Measurements from ENCODE around the gene ABCB9.

The ABCB9 gene

DNA sequence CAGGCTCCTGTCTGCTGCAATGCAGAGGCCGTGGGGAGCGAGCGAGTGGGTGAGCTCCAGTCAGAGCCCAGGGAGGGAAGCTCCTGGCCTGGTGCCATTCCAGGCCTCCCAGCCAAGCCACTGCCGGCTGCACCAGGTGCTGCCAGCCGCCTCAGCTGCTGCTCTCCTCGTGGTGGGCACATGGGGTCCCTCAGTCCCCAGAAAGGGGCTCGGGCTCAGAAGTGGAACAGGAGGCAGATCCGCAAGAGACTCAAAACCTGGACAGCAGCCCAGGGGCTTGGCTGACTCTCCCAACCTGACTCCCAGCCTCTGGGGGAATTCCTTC, 2.4 kb downstream of the ABCB9 start:
- no peaks in the 10 kb centered on the region for H3K27me3 Mint-ChIP-seq
- H3K36me3 Mint-ChIP-seq = no peaks in the 10 kb centered on the region
- H3K27ac Mint-ChIP-seq = no peak overlapping the region
- no peaks in the 10 kb centered on the region for H3K9me3 Mint-ChIP-seq
- peaks cover 12% of the 10 kb centered on the region for H3K4me1 Mint-ChIP-seq
- H3K4me3 Mint-ChIP-seq = no peak overlapping the region

DNA sequence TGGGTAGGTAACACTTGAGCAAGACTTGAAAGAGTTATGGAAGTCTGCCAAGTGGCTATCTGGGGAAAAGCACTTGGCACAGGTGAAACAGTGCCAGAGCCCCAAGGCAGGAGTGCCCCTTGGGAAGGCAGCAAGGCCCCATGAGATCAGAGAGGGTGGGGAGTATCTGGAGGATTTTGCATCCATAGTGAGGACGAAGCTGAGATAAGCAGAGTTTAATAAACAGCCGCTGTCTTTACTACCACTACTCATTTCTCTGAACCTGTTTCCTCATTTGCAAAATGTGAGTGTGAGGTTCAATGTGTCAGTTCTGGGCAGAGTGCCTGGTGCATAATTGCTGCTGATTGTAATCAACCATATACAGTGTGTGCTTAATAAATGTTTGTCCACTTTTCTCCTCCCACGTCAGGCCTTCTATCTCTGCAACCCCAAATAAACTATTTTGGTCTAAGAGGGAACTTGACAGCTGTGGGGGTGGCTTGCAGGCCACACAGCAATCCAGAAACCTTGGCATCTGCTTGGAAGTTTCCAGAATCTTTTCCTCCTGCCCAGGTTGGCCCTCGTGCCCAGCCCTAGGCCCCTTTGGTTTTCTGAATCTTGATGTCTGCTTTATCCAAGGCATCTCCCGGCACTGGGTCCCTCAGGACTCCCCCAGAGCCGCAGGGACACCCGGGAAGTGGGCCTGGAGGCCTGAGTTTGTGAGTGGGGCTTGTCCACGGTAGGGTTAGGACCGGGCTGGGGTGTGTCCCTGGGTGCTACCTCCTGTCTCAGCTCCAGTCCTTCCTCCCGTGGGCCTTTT, 4.5 kb downstream of the ABCB9 start:
- Mint-ChIP-seq H3K9me3 (no peaks in the 10 kb centered on the region), H3K27me3 (no peaks in the 10 kb centered on the region), H3K4me3 (no peak overlapping the region), H3K4me1 (peaks cover 9% of the 10 kb centered on the region), H3K27ac (no peak overlapping the region), H3K36me3 (peaks cover 2% of the 10 kb centered on the region)

DNA sequence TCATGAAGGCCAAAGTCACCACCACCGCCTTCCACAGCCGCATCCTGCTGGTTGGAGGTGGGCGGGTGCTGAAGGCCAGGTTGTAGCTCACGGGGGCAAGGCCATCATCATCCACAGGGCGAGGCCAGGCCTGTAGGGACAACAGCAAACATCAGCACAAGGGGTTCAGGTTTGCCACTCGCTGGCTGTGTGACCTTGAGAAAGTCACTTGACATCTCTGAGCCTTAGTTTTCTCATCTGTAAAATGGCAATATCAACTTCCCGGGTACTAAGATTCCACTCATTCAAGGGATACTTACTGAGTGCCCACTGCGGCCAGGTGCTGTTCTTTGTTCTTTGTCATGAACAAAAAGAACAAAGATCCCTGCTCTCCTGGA, 6.1 kb downstream of the ABCB9 start:
- no peaks in the 10 kb centered on the region for H3K27me3 Mint-ChIP-seq
- peaks cover 2% of the 10 kb centered on the region for H3K36me3 Mint-ChIP-seq
- H3K4me3 Mint-ChIP-seq = no peak overlapping the region
- H3K4me1 Mint-ChIP-seq = peaks cover 7% of the 10 kb centered on the region
- H3K9me3 Mint-ChIP-seq = no peaks in the 10 kb centered on the region
- H3K27ac Mint-ChIP-seq = no peak overlapping the region

DNA sequence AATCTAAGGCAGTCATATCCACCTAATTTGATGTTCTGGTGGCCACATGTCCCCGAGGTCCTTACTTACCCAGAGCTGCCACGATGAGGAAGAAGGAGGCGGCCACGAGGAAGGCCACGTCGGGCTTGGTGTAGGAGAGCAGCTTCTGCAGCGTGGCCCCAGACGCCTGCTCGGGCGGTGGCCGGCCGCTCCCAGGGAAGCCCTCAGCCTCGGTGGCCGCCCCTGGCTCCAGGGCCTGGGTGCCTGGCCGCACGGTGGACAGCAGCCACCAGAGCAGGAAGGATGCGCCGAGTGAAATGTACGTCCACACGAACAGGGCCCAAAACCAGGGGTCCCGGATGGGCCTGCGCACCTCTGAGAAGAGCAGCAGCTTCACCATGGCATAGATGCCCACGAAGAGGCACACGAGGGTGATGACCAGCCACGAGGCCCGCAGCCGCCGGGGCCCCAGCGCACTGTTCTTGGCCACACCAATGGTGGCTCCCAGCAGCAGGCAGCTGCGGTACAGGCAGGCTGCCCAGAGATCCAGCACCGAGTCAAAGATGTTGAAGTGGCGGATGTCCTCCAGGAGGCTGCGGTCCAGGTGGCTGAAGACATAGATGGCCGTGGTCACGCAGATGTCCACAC, 6.6 kb downstream of the ABCB9 start:
- Mint-ChIP-seq H3K4me3 (no peak overlapping the region), H3K27me3 (no peaks in the 10 kb centered on the region), H3K9me3 (no peaks in the 10 kb centered on the region), H3K27ac (no peak overlapping the region), H3K4me1 (peaks cover 2% of the 10 kb centered on the region), H3K36me3 (peaks cover 2% of the 10 kb centered on the region)

DNA sequence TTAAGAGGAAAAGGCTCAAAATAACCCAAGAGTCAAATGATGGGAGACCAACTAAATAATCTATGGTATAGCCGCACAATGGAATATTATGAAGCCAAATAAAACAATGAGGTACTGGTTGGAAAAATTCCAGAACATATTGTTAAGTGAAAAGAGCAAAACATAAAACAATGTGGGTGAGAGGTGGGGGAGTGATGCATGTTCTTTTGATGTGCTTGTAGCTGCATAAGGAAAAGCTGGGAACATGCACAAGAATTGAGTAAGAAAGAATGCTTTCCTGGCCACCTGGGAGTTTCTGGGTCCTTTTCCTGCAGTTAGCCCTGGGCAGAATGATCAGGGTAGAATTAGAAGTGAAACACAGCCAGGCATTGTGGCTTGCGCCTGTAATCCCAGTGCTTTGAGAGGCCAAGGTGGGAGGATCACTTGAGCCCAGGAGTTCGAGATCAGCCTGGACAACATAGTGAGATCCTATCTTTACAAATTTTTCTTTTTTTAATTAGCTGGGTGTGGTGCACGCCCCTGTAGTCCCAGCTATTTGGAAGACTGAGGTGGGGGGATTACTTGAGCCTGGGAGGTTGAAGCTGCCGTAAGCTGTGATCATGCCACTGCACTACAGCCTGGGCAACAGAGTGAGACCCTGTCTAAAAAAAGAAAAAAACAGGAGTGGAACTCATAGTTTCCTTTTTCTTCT, 7.9 kb downstream of the ABCB9 start:
- no peaks in the 10 kb centered on the region for H3K27me3 Mint-ChIP-seq
- no peaks in the 10 kb centered on the region for H3K4me1 Mint-ChIP-seq
- no peak overlapping the region for H3K4me3 Mint-ChIP-seq
- peaks cover 2% of the 10 kb centered on the region for H3K36me3 Mint-ChIP-seq
- H3K9me3 Mint-ChIP-seq = no peaks in the 10 kb centered on the region
- no peak overlapping the region for H3K27ac Mint-ChIP-seq

DNA sequence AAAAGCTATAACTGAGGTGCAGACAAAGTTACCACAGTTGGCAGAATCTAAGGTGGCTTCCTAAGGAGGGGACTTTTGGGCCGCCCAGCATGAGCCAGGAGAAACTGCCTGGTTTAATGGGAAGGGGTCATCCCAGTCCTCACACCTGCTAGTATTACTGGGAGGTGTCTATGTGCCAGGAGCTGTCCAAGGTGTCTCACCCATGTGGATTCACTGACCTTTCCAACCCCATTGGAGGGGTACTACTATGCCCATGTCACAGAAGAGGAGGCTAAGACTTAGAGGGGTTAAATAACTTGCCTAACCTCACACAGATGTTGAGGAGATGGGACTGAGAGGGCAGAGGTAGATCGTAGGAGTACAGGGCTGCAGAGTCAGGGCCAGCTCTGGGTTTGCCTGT, 10.2 kb downstream of the ABCB9 start:
- Mint-ChIP-seq H3K27ac (no peak overlapping the region), H3K27me3 (no peaks in the 10 kb centered on the region), H3K9me3 (no peaks in the 10 kb centered on the region), H3K4me3 (no peak overlapping the region), H3K4me1 (peaks cover 5% of the 10 kb centered on the region), H3K36me3 (peaks cover 2% of the 10 kb centered on the region)

DNA sequence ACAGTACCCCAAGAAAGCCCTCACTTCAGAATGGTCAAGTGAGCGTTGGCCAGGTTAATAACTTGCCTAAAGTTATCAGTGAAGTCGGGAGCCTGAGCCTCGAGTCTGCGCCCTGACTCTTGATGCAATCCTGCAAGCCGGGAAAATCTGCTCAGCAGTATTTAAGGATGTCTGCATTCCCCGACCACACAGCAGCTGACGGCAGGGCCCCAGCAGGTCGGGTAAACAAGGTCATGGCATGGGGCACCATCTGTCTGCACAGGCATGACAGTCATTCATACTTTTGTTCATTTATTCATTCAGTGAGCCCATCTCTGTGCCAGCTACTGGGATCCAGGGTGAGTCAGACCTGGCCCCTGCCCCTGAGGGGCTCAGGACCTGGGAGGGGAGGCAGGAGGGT, 11.1 kb downstream of the ABCB9 start:
- H3K9me3 Mint-ChIP-seq = no peaks in the 10 kb centered on the region
- no peak overlapping the region for H3K4me3 Mint-ChIP-seq
- H3K36me3 Mint-ChIP-seq = peaks cover 2% of the 10 kb centered on the region
- H3K4me1 Mint-ChIP-seq = peaks cover 5% of the 10 kb centered on the region
- H3K27ac Mint-ChIP-seq = no peak overlapping the region
- no peaks in the 10 kb centered on the region for H3K27me3 Mint-ChIP-seq

DNA sequence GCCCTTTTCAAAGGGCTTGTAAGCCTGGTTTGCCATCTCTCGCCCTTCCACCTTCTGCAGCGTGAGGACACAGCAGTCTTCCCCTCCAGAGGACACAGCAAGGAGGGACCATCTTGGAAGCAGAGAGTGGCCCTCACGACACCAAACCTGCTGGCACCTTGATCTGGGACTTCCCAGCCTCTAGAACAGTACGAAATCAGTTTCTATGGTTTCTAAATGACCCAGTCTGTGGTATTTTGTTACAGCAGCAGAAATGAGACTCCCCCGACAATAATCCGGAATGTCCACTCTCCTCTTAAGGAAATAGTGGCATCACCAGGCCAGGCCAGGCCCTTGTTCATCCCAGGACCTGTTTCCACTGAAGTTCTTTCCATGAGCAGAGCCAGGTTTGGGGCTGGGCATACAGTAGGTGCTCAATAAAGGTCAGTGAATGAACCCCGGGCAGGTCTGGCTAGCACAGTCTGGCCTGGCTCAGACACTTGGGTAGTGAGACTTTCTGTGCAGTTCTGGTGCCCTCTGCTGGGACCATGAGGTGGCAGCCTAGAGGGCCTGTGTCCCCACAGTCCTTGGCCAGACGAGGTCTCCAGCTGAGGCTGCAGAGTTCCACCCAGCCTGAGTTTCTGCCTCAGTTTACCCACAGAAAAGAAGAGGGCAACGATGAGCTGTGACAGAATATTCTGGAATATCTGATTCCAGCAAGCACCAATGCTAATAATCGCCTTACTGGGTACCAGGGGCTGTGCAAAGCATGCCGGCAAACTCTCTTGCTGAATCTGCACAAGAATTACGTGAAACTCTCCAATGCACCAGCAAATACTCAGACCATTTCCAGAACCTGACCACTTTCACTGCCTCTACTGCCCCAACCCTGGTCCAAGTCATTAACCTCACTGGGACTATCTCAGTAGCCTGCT, 14.0 kb downstream of the ABCB9 start:
- H3K9me3 Mint-ChIP-seq = no peaks in the 10 kb centered on the region
- H3K27me3 Mint-ChIP-seq = no peaks in the 10 kb centered on the region
- no peaks in the 10 kb centered on the region for H3K36me3 Mint-ChIP-seq
- H3K4me3 Mint-ChIP-seq = no peak overlapping the region
- H3K4me1 Mint-ChIP-seq = peaks cover 8% of the 10 kb centered on the region
- no peak overlapping the region for H3K27ac Mint-ChIP-seq

DNA sequence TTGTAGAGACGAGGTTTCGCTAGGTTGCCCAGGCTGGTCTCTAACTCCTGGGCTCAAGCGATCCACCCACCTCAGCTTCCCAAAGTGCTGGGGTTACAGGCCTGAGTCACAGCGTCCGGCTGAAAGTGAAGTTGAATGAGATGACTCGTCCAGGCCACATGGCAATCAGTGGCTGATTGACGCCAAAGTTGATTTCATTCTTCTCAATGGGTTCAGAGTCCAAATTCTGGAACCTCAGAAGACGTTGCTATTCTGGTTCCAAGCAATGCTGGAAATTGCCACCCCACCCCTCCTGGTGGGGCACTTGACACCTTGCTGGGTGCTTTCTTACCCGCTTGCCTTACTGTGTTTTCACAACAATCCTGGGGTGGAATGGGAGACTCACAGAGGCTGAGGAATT, 14.9 kb downstream of the ABCB9 start:
- no peak overlapping the region for H3K27ac Mint-ChIP-seq
- no peaks in the 10 kb centered on the region for H3K27me3 Mint-ChIP-seq
- H3K4me3 Mint-ChIP-seq = no peak overlapping the region
- H3K36me3 Mint-ChIP-seq = peaks cover 2% of the 10 kb centered on the region
- H3K9me3 Mint-ChIP-seq = no peaks in the 10 kb centered on the region
- H3K4me1 Mint-ChIP-seq = peaks cover 17% of the 10 kb centered on the region

DNA sequence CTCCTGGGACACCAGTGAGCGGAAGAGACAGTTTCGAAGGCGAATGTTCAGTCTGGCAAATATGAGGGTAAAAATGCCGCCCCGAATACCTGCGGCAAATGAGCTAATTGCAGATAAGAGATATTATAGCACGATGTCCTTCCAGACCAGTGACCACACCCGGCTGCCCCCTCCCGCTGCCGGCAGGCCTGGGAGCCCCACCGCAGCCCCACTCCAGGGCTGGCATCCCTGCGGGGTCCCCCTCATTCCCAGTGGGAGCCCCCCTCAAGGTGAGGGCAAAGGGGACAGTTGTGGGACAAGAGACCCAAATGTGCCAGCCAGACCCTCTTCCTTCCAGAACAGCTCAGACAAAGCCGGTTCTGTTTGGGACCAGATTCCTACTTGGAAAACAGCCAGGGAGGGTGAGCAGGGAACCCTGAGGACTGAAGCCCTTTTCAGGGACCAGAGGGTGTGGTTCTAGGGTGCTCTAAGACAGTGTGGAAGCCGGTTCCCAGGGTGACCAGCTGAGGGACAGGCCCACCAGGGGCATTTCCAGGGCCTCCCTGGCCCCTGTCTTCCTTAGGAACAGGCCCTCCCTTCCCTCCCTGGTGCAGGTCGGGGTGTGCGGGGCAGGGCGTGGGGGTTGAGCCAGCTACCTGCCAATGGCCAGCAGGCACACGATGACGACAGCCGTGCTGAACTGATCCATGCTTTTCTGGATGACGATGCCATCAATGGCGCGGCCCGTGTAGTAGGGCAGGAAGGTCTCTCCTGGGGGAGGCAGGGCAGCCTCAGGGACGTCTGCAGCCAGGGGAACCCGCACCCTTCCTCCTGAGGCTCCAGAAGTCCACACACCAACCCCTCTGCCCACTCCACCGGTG, 16.2 kb downstream of the ABCB9 start:
- Mint-ChIP-seq H3K4me1 (peaks cover 19% of the 10 kb centered on the region), H3K36me3 (peaks cover 2% of the 10 kb centered on the region), H3K9me3 (no peaks in the 10 kb centered on the region), H3K27me3 (no peaks in the 10 kb centered on the region), H3K27ac (no peak overlapping the region), H3K4me3 (no peak overlapping the region)

DNA sequence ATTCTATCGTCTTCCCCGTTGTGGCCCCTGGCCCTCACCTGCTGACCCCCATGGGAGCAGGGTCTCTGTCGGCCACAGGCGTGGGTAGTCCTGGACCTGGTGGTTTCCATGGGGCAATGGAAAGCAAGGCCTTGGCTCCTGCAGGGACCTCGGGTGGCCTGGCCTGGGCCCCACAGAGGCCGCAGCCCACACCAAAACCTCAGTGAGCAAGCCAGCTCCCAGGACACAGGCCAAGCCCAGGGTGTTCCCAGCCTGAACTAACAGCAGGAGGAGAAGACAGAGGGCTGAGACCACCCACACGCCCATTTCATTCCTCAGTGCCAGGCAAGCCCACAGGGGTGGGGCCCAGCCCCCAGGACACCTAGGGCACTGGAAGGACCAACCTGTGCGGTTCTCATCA, 16.9 kb downstream of the ABCB9 start:
- H3K4me1 Mint-ChIP-seq = peaks cover 19% of the 10 kb centered on the region
- H3K4me3 Mint-ChIP-seq = no peak overlapping the region

DNA sequence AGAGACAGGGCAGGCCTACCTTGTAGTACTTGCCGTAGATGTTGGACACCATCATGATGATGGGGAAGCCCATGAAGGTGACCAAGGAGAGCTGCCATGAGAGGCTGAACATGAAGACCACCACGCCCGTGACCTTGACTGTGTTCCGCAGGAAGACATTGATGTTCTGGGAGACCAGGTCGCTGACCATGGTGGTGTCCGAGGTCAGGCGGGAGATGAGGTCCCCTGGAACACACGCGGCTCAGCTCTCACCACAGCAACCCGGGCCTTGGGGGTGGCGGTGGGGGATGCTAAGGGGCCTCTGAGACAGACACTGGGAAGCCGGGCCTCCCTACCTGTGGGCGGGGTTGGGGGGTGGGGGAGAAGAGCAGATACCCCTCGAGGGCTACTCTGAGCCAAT, 17.7 kb downstream of the ABCB9 start:
- H3K27ac Mint-ChIP-seq = no peak overlapping the region
- no peaks in the 10 kb centered on the region for H3K27me3 Mint-ChIP-seq
- no peaks in the 10 kb centered on the region for H3K9me3 Mint-ChIP-seq
- peaks cover 2% of the 10 kb centered on the region for H3K36me3 Mint-ChIP-seq
- no peak overlapping the region for H3K4me3 Mint-ChIP-seq
- peaks cover 19% of the 10 kb centered on the region for H3K4me1 Mint-ChIP-seq

More for the DNA sequence above, 16.9 kb downstream of the ABCB9 start:
- Mint-ChIP-seq H3K27me3 (no peaks in the 10 kb centered on the region), H3K27ac (no peak overlapping the region), H3K9me3 (no peaks in the 10 kb centered on the region), H3K36me3 (peaks cover 2% of the 10 kb centered on the region)

DNA sequence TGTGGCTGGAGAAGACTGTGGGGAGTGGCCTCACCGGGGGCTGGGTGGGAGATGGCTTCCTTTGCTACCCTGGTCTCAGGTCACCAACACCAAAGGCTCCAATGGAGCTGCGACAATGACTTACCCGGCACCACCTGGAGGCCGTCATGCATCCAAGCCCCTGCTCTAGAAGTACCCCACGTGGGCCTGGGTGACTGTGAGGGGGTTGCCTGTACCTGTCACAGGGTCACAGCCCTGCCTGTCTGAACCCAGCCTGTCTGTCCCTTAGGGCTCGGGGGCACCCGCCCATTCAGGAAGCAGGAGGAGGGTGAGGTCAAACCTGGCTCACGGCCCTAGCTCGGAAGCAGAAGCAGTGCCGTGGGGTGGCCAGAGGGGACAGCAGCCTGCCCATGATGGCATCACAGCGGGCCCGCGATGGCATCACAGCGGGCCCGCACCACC, 18.9 kb downstream of the ABCB9 start:
- peak overlapping the region; percentile 36 for H3K4me3 Mint-ChIP-seq
- no peaks in the 10 kb centered on the region for H3K27me3 Mint-ChIP-seq
- H3K9me3 Mint-ChIP-seq = no peaks in the 10 kb centered on the region
- H3K4me1 Mint-ChIP-seq = peaks cover 17% of the 10 kb centered on the region
- peaks cover 3% of the 10 kb centered on the region for H3K36me3 Mint-ChIP-seq
- H3K27ac Mint-ChIP-seq = peak overlapping the region; percentile 55

DNA sequence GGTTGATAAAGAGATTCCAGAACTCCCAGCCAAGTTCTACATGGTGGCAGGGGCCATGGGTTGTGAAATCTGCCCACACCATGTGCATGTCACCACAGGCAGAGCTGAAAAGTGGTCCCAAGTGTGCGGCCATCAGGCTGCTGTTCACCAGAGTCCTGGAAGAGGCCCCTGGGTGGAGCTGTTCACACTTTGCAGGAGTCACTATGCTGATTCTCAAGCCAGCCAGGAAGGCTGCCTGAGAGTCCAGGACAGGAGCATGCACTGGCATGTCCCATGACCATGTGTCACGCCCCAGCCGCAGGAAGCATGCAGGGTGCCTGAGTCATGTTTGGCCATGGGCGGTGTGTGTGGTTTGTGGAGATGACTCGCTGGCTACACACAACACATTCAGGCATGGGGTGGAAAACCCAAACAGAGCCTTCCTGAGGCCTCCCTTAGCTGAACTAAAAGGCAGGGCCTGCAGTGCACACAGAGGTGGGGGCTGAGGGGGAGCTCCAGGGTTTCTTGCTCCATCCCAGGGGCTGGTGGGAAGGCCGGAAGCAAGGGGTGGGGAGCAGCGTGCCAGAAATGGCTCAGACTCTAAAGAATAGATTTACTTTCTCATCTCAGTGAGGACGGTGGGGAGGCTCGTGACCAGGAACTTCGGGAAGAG, 19.4 kb downstream of the ABCB9 start:
- Mint-ChIP-seq H3K9me3 (no peaks in the 10 kb centered on the region), H3K4me1 (peaks cover 14% of the 10 kb centered on the region), H3K4me3 (peak overlapping the region; percentile 36), H3K27ac (peak overlapping the region; percentile 55), H3K27me3 (no peaks in the 10 kb centered on the region), H3K36me3 (peaks cover 3% of the 10 kb centered on the region)
